ENCODE data around the gene GNA15.

- TF ChIP-seq, protein P1, sequence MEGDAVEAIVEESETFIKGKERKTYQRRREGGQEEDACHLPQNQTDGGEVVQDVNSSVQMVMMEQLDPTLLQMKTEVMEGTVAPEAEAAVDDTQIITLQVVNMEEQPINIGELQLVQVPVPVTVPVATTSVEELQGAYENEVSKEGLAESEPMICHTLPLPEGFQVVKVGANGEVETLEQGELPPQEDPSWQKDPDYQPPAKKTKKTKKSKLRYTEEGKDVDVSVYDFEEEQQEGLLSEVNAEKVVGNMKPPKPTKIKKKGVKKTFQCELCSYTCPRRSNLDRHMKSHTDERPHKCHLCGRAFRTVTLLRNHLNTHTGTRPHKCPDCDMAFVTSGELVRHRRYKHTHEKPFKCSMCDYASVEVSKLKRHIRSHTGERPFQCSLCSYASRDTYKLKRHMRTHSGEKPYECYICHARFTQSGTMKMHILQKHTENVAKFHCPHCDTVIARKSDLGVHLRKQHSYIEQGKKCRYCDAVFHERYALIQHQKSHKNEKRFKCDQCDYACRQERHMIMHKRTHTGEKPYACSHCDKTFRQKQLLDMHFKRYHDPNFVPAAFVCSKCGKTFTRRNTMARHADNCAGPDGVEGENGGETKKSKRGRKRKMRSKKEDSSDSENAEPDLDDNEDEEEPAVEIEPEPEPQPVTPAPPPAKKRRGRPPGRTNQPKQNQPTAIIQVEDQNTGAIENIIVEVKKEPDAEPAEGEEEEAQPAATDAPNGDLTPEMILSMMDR (IDR thresholded peaks at IDR 0.05 in 8 of 11, conservative IDR thresholded peaks at IDR 0.05 in 3 of 11): no peak
- no peak for TF ChIP-seq POLR2A (IDR thresholded peaks at IDR 0.05)
- peak; percentile 47 to 93 (median 75) for TF ChIP-seq POLR2AphosphoS5 (IDR thresholded peaks at IDR 0.05)
Measured at GRCh38 chr19:3154957-3155736, 19.3 kb downstream of the GNA15 start.

All from spleen (tissue), 7 donors.